ENCODE results near the gene RSAD1.

Gene RSAD1

DNA sequence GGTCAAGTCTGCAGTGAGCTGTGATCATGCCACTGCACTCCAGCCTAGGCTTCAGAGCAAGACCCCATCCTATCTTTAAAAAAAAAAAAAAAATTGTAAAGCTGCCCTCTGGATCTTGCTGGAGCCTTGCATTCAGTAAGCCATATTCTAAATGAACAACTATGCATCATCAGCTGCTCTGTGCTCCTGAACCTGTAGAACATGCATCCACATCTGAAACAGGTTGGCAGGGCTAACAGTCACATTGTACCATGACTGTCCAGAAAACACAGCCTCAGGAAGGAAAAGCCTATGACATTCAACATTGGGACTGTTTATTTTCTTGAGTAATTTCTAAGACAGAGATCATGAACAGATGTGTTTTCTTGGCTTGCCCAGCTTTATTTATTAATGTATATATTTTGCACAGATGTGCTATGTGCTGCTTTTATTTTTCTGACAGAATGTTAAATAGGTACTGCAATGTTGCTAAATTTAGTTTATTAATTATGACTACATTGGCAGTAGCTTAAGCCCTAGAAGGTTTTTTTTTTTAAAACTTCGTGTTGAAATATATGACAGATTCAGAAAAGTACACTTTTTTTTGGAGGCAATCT, 32.8 kb upstream of the RSAD1 start:
- H3K27me3 ChIP-seq (ENCODE audit: control insufficient read depth, insufficient read depth, low read length), result no peaks in the 10 kb centered on the region
- H3K36me3 ChIP-seq (ENCODE audit: control insufficient read depth, insufficient read depth, low read length), result no peaks in the 10 kb centered on the region
- no peak overlapping the region for H3K4me3 ChIP-seq (ENCODE audit: low read depth, low read length)

DNA sequence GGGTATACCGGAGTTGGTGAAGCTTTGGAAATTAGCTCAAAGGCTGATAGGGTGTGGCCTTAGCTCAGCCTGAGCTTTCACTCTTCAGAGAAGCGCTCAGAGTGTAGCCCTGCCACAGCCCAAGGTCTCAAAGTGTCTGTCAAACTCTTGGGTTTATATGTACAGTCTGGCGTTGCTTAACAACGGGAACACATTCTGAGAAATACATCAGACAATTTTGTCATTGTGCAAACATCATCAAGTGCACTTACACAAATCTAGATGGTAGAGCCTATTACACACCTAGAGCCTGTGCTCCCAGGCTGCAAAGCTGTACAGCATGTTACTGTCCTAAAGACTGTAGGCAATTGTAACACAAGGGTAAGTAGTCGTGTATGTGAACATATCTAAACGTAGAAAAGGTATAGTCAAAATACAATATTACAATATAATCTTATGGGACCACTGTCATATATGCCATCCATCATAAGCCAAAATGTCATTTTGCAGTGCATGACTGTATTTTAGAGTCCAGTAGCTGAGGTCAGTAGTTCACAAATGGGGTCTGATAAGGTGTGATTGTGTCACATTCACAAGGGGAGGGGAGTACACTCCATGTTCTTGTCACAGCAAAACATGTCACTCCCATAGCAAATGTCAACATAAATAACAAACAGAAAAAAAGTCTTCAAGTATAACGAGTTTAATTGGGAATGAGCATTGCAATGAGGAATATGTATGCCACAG, 30.6 kb upstream of the RSAD1 start:
- Histone ChIP-seq H3K4me3 (ENCODE audit: low read depth, low read length) (no peak overlapping the region), H3K36me3 (ENCODE audit: control insufficient read depth, insufficient read depth, low read length) (no peaks in the 10 kb centered on the region), H3K9ac (ENCODE audit: low read depth, low read length) (no peak overlapping the region), H3K4me1 (ENCODE audit: control insufficient read depth, insufficient read depth, low read length) (peaks cover 4% of the 10 kb centered on the region), H3K9me3 (ENCODE audit: control insufficient read depth, insufficient read depth, low read length) (no peaks in the 10 kb centered on the region), H3K27me3 (ENCODE audit: control insufficient read depth, insufficient read depth, low read length) (no peaks in the 10 kb centered on the region)

More for the DNA sequence above, 32.8 kb upstream of the RSAD1 start:
- Histone ChIP-seq H3K9me3 (ENCODE audit: control insufficient read depth, insufficient read depth, low read length) (no peaks in the 10 kb centered on the region), H3K4me1 (ENCODE audit: control insufficient read depth, insufficient read depth, low read length) (peaks cover 4% of the 10 kb centered on the region), H3K9ac (ENCODE audit: low read depth, low read length) (no peak overlapping the region)

- H3K36me3 ChIP-seq (ENCODE audit: control insufficient read depth, insufficient read depth, low read length), result no peaks in the 10 kb centered on the region
- H3K27me3 ChIP-seq (ENCODE audit: control insufficient read depth, insufficient read depth, low read length), result no peaks in the 10 kb centered on the region
- H3K4me1 ChIP-seq (ENCODE audit: control insufficient read depth, insufficient read depth, low read length), result no peaks in the 10 kb centered on the region
- H3K9ac ChIP-seq (ENCODE audit: low read depth, low read length), result no peak overlapping the region
- no peaks in the 10 kb centered on the region for H3K9me3 ChIP-seq (ENCODE audit: control insufficient read depth, insufficient read depth, low read length)
- H3K4me3 ChIP-seq (ENCODE audit: low read depth, low read length), result no peak overlapping the region
Measured at GRCh38 chr17:50448643-50449042, 30.0 kb upstream of the RSAD1 start.

GRCh38 chr17:50451943-50452629, 26.6 kb upstream of the RSAD1 start:
- H3K9ac ChIP-seq (ENCODE audit: low read depth, low read length), result no peak overlapping the region
- H3K9me3 ChIP-seq (ENCODE audit: control insufficient read depth, insufficient read depth, low read length), result no peaks in the 10 kb centered on the region
- no peaks in the 10 kb centered on the region for H3K27me3 ChIP-seq (ENCODE audit: control insufficient read depth, insufficient read depth, low read length)
- H3K36me3 ChIP-seq (ENCODE audit: control insufficient read depth, insufficient read depth, low read length), result no peaks in the 10 kb centered on the region
- no peaks in the 10 kb centered on the region for H3K4me1 ChIP-seq (ENCODE audit: control insufficient read depth, insufficient read depth, low read length)
- no peak overlapping the region for H3K4me3 ChIP-seq (ENCODE audit: low read depth, low read length)

- Histone ChIP-seq H3K9ac (ENCODE audit: low read depth, low read length) (no peak overlapping the region), H3K4me3 (ENCODE audit: low read depth, low read length) (no peak overlapping the region), H3K9me3 (ENCODE audit: control insufficient read depth, insufficient read depth, low read length) (no peaks in the 10 kb centered on the region), H3K27me3 (ENCODE audit: control insufficient read depth, insufficient read depth, low read length) (no peaks in the 10 kb centered on the region), H3K4me1 (ENCODE audit: control insufficient read depth, insufficient read depth, low read length) (no peaks in the 10 kb centered on the region), H3K36me3 (ENCODE audit: control insufficient read depth, insufficient read depth, low read length) (no peaks in the 10 kb centered on the region)
Measured at GRCh38 chr17:50452630-50453300, 25.9 kb upstream of the RSAD1 start.

DNA sequence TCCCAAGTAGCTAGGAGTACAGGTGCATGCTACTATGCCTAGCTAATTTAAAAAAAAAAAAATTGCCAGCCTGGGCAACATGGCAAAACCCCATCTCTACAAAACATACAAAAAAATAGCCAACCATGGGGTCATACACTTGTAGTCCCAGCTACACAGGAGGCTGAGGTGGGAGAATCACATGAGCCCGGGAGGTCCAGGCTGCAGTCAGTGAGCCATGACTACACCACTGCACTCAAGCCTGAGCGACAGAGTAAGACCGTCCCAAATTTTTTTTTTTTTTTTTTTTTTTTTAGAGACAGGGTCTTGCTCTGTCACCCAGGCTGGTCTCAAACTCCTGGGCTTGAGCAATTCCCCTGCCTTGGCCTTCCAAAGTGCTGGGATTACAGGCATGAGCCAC, 24.8 kb upstream of the RSAD1 start:
- Histone ChIP-seq H3K9me3 (ENCODE audit: control insufficient read depth, insufficient read depth, low read length) (no peaks in the 10 kb centered on the region), H3K4me1 (ENCODE audit: control insufficient read depth, insufficient read depth, low read length) (no peaks in the 10 kb centered on the region), H3K27me3 (ENCODE audit: control insufficient read depth, insufficient read depth, low read length) (no peaks in the 10 kb centered on the region), H3K36me3 (ENCODE audit: control insufficient read depth, insufficient read depth, low read length) (no peaks in the 10 kb centered on the region), H3K9ac (ENCODE audit: low read depth, low read length) (no peak overlapping the region), H3K4me3 (ENCODE audit: low read depth, low read length) (no peak overlapping the region)

GRCh38 chr17:50457621-50458020, 21.0 kb upstream of the RSAD1 start:
- Histone ChIP-seq H3K27me3 (ENCODE audit: control insufficient read depth, insufficient read depth, low read length) (no peaks in the 10 kb centered on the region), H3K36me3 (ENCODE audit: control insufficient read depth, insufficient read depth, low read length) (peaks cover 2% of the 10 kb centered on the region), H3K4me3 (ENCODE audit: low read depth, low read length) (no peak overlapping the region), H3K4me1 (ENCODE audit: control insufficient read depth, insufficient read depth, low read length) (no peaks in the 10 kb centered on the region), H3K9me3 (ENCODE audit: control insufficient read depth, insufficient read depth, low read length) (no peaks in the 10 kb centered on the region), H3K9ac (ENCODE audit: low read depth, low read length) (no peak overlapping the region)

GRCh38 chr17:50458270-50458669, 20.4 kb upstream of the RSAD1 start:
- Histone ChIP-seq H3K27me3 (ENCODE audit: control insufficient read depth, insufficient read depth, low read length) (no peaks in the 10 kb centered on the region), H3K36me3 (ENCODE audit: control insufficient read depth, insufficient read depth, low read length) (peaks cover 3% of the 10 kb centered on the region), H3K4me3 (ENCODE audit: low read depth, low read length) (no peak overlapping the region), H3K4me1 (ENCODE audit: control insufficient read depth, insufficient read depth, low read length) (no peaks in the 10 kb centered on the region), H3K9ac (ENCODE audit: low read depth, low read length) (no peak overlapping the region), H3K9me3 (ENCODE audit: control insufficient read depth, insufficient read depth, low read length) (no peaks in the 10 kb centered on the region)

- H3K4me1 ChIP-seq (ENCODE audit: control insufficient read depth, insufficient read depth, low read length), result no peaks in the 10 kb centered on the region
- H3K27me3 ChIP-seq (ENCODE audit: control insufficient read depth, insufficient read depth, low read length), result no peaks in the 10 kb centered on the region
- H3K4me3 ChIP-seq (ENCODE audit: low read depth, low read length), result no peak overlapping the region
- H3K9me3 ChIP-seq (ENCODE audit: control insufficient read depth, insufficient read depth, low read length), result no peaks in the 10 kb centered on the region
- H3K9ac ChIP-seq (ENCODE audit: low read depth, low read length), result no peak overlapping the region
- H3K36me3 ChIP-seq (ENCODE audit: control insufficient read depth, insufficient read depth, low read length), result peaks cover 3% of the 10 kb centered on the region
Measured at GRCh38 chr17:50458701-50459676, 19.7 kb upstream of the RSAD1 start.

GRCh38 chr17:50459756-50460155, 18.9 kb upstream of the RSAD1 start:
- no peaks in the 10 kb centered on the region for H3K27me3 ChIP-seq (ENCODE audit: control insufficient read depth, insufficient read depth, low read length)
- no peak overlapping the region for H3K9ac ChIP-seq (ENCODE audit: low read depth, low read length)
- no peaks in the 10 kb centered on the region for H3K9me3 ChIP-seq (ENCODE audit: control insufficient read depth, insufficient read depth, low read length)
- H3K4me3 ChIP-seq (ENCODE audit: low read depth, low read length), result no peak overlapping the region
- peaks cover 3% of the 10 kb centered on the region for H3K36me3 ChIP-seq (ENCODE audit: control insufficient read depth, insufficient read depth, low read length)
- no peaks in the 10 kb centered on the region for H3K4me1 ChIP-seq (ENCODE audit: control insufficient read depth, insufficient read depth, low read length)
